MM.1S (cell line): ENCODE data around the gene WTIP.

Source experiments
- DNase-seq: peaks from one replicate; pipeline ENCODE4 v3.0.0-alpha.2; 2015
- H2AFZ ChIP-seq: fragments of 300-600 bp; sonication (generic); 2 replicates; pipeline ENCODE4 v1.6.0; 2016; ENCODE audit warnings: antibody characterized with exemption, low read length
- H3F3A ChIP-seq: fragments of 300-600 bp; sonication (generic); 2 replicates; pipeline ENCODE4 v1.6.1; 2016; ENCODE audit warnings: mild to moderate bottlenecking, antibody characterized with exemption, low read length, moderate library complexity, mixed read lengths; ENCODE audit not compliant: insufficient read depth
- H3K27ac ChIP-seq: fragments of 300-600 bp; sonication (generic); 2 replicates; pipeline ENCODE4 v1.5.1; 2016; ENCODE audit warnings: mild to moderate bottlenecking, low read length
- H3K27me3 ChIP-seq: fragments of 300-600 bp; sonication (generic); replicated peaks from 2 replicates; pipeline ENCODE4 v1.6.0; 2016; ENCODE audit warnings: low read length; ENCODE audit not compliant: insufficient read depth
- H3K36me3 ChIP-seq: fragments of 300-600 bp; sonication (generic); replicated peaks from 2 replicates; pipeline ENCODE4 v1.6.1; 2016; ENCODE audit warnings: mild to moderate bottlenecking, low read length, mixed read lengths; ENCODE audit not compliant: insufficient read depth
- H3K4me1 ChIP-seq: fragments of 300-600 bp; sonication (generic); 2 replicates; pipeline ENCODE4 v1.6.1; 2016; ENCODE audit warnings: low read length, mixed read lengths
- H3K4me2 ChIP-seq: fragments of 300-600 bp; sonication (generic); 2 replicates; pipeline ENCODE4 v1.6.0; 2016; ENCODE audit warnings: low read depth, low read length
- H3K4me3 ChIP-seq: fragments of 300-600 bp; sonication (generic); 2 replicates; pipeline ENCODE4 v1.5.1; 2016; ENCODE audit warnings: low read length, mixed read lengths
- H3K79me2 ChIP-seq: fragments of 300-600 bp; sonication (generic); 2 replicates; pipeline ENCODE4 v1.6.1; 2016; ENCODE audit warnings: mixed run types, low read length, mixed read lengths
- H3K9ac ChIP-seq: fragments of 300-600 bp; sonication (generic); 2 replicates; pipeline ENCODE4 v1.6.1; 2016; ENCODE audit warnings: low read length, mixed read lengths
- H3K9me2 ChIP-seq: fragments of 300-600 bp; sonication (generic); replicated peaks from 2 replicates; pipeline ENCODE4 v1.6.1; 2016; ENCODE audit warnings: mild to moderate bottlenecking, low read length, mixed read lengths; ENCODE audit not compliant: insufficient read depth
- H3K9me3 ChIP-seq: fragments of 300-600 bp; sonication (generic); replicated peaks from 2 replicates; pipeline ENCODE4 v1.6.1; 2016; ENCODE audit warnings: mild to moderate bottlenecking, low read length, mixed read lengths; ENCODE audit not compliant: insufficient read depth
- H4K20me1 ChIP-seq: fragments of 300-600 bp; sonication (generic); 2 replicates; pipeline ENCODE4 v1.6.1; 2016; ENCODE audit warnings: mild to moderate bottlenecking, low read length, moderate library complexity, mixed read lengths; ENCODE audit not compliant: insufficient read depth
- CTCF ChIP-seq: fragments of 300-600 bp; sonication (generic); IDR thresholded peaks from 2 replicates; pipeline ENCODE4 v1.5.1; 2016; ENCODE audit warnings: antibody characterized with exemption, low read length, mixed read lengths
- EZH2 ChIP-seq: fragments of 300-600 bp; sonication (generic); optimal IDR thresholded peaks from 2 replicates; pipeline ENCODE3; 2017; ENCODE audit warnings: low read depth, mild to moderate bottlenecking, antibody characterized with exemption, low read length, mixed read lengths
- EZH2phosphoT487 ChIP-seq: fragments of 300-600 bp; sonication (generic); IDR thresholded peaks from 2 replicates; pipeline ENCODE4 v1.6.1; 2018; ENCODE audit warnings: antibody characterized with exemption, low read length

Gene WTIP

DNA sequence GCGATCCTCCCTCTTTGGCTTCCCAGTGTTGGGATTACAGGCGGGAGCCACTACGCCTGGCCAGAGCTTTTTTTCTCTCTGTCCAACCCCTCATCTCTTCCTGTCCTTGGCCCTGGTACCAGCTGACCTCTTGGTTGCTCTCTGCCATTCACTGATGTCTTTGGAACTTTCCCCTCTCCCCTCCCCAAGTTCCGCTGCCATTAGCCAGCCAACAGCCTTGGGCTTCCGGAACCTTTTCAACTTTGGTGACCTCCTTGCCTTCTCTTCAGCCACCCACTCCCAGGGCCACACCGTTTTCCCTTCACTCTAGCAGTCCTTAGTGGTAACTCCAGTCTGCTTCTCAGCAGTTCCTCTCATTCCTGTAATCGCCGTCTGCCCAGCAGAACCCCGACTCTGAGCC is 4.3 kb downstream of the WTIP start:
- Histone ChIP-seq H3K36me3 (no peaks in the 10 kb centered on the region), H3K27me3 (no peaks in the 10 kb centered on the region), H3K27ac (no peak overlapping the region), H3K9me2 (no peaks in the 10 kb centered on the region), H2AFZ (no peak overlapping the region), H4K20me1 (no peaks in the 10 kb centered on the region), H3K9ac (no peak overlapping the region), H3K79me2 (no peaks in the 10 kb centered on the region), H3K4me2 (no peak overlapping the region), H3F3A (no peaks in the 10 kb centered on the region), H3K4me1 (no peaks in the 10 kb centered on the region), H3K4me3 (no peak overlapping the region), H3K9me3 (no peaks in the 10 kb centered on the region)
- TF ChIP-seq EZH2: no peak
- TF ChIP-seq CTCF: no peak
- TF ChIP-seq EZH2phosphoT487: no peak
- DNase-seq: no peak

DNA sequence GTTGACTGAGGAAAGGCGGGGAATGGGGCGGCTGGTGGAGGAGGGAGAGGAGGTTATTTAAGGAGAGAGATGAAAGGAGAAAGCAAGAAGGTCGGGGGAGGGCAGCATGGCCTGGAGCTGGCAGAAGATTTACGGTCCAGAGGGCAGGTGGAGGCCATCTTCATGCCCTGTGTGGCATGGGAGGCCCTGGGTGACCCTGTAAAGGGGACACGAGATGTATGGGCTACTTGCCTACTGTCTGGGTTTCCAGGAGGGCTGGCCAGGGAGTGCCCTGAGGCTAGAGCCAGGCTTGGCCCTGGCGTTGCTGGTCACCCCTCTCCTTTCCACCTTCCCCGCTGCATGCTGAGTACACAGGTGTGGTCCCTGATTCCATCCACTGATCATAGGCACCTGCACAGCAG is 6.1 kb downstream of the WTIP start:
- no peaks in the 10 kb centered on the region for H3K79me2 ChIP-seq
- H3K9me3 ChIP-seq: no peaks in the 10 kb centered on the region
- no peak overlapping the region for H3K4me2 ChIP-seq
- H3K36me3 ChIP-seq: no peaks in the 10 kb centered on the region
- no peaks in the 10 kb centered on the region for H4K20me1 ChIP-seq
- DNase-seq: no peak
- no peak overlapping the region for H3K4me3 ChIP-seq
- no peak overlapping the region for H3K27ac ChIP-seq
- no peak overlapping the region for H3K9ac ChIP-seq
- H3K9me2 ChIP-seq: no peaks in the 10 kb centered on the region
- TF ChIP-seq EZH2 (no peak), EZH2phosphoT487 (no peak), CTCF (no peak)
- no peaks in the 10 kb centered on the region for H3K4me1 ChIP-seq
- H2AFZ ChIP-seq: no peak overlapping the region
- H3F3A ChIP-seq: no peaks in the 10 kb centered on the region
- H3K27me3 ChIP-seq: no peaks in the 10 kb centered on the region

- Histone ChIP-seq H3K9me2 (no peaks in the 10 kb centered on the region), H2AFZ (no peak overlapping the region), H3K79me2 (no peaks in the 10 kb centered on the region), H3K36me3 (no peaks in the 10 kb centered on the region), H3K4me2 (no peak overlapping the region), H3K27ac (no peak overlapping the region), H3K27me3 (no peaks in the 10 kb centered on the region), H3K9me3 (no peaks in the 10 kb centered on the region), H4K20me1 (no peaks in the 10 kb centered on the region), H3K4me3 (no peak overlapping the region), H3K4me1 (no peaks in the 10 kb centered on the region), H3F3A (no peaks in the 10 kb centered on the region), H3K9ac (no peak overlapping the region)
- no peak for TF ChIP-seq CTCF
- TF ChIP-seq EZH2: no peak
- TF ChIP-seq EZH2phosphoT487: no peak
- DNase-seq: no peak
Observed at GRCh38 chr19:34489175-34489574, 7.6 kb downstream of the WTIP start.
